Measurements from ENCODE around the gene CAPZB. TPM values are rescaled to one million over a fixed set of nuclear protein-coding genes. Genes with fewer than 3 reads are reported as not detected.
A peak's percentile ranks its signal among the peaks of the same experiment; 100 is the strongest.

CAPZB gene
- total RNA-seq, 2 experiments from 2014 or later: 335 to 340 TPM

GRCh38 chr1:19421365-19421764 is 64.0 kb downstream of the CAPZB start:
- DNase-seq (no peak), ATAC-seq (no peak)
- H3K9me3 Mint-ChIP-seq: no peaks in the 10 kb centered on the region
- peaks cover 69% of the 10 kb centered on the region for H3K4me1 Mint-ChIP-seq (ENCODE audit: low read depth)
- TF ChIP-seq CTCF (IDR thresholded peaks at IDR 0.05): no peak
- H3K36me3 Mint-ChIP-seq (ENCODE audit: low read depth): peaks cover 31% of the 10 kb centered on the region
- peak overlapping the region; percentile 62 for H3K27ac Mint-ChIP-seq
- CTCF ChIA-PET: interaction anchor here (1.2 to 2.2 kb wide), 4 partner anchors 66 to 233 kb away, joined by 3 to 6 read pairs (median 4); no protein-coding TSS in a partner anchor
- intact Hi-C loops (cut with micrococcal nuclease): no loop called here
- POLR2A ChIA-PET: interaction anchor here (0.9 to 1.2 kb wide), 4 partner anchors 8 to 19 kb away, joined by 3 read pairs; no protein-coding TSS in a partner anchor
- H3K4me3 Mint-ChIP-seq: no peak overlapping the region
- H3K27me3 Mint-ChIP-seq: no peaks in the 10 kb centered on the region

GRCh38 chr1:19420606-19421005 is 64.7 kb downstream of the CAPZB start:
- H3K36me3 Mint-ChIP-seq (ENCODE audit: low read depth): peaks cover 32% of the 10 kb centered on the region
- POLR2A ChIA-PET: interaction anchor here (0.6 to 1.4 kb wide), 3 partner anchors 21 to 712 kb away, joined by 3 to 5 read pairs (median 3); no protein-coding TSS in a partner anchor
- H3K27me3 Mint-ChIP-seq: no peaks in the 10 kb centered on the region
- H3K4me3 Mint-ChIP-seq: no peak overlapping the region
- H3K27ac Mint-ChIP-seq: no peak overlapping the region
- ATAC-seq (no peak), DNase-seq (no peak)
- H3K4me1 Mint-ChIP-seq (ENCODE audit: low read depth): peaks cover 66% of the 10 kb centered on the region
- no peaks in the 10 kb centered on the region for H3K9me3 Mint-ChIP-seq
- intact Hi-C loops (cut with micrococcal nuclease): no loop called here
- TF ChIP-seq CTCF (IDR thresholded peaks at IDR 0.05): no peak
- CTCF ChIA-PET: interaction anchor here (1.0 to 2.2 kb wide), 3 partner anchors 28 to 234 kb away, joined by 3 to 6 read pairs (median 5); no protein-coding TSS in a partner anchor

- no peak overlapping the region for H3K27ac Mint-ChIP-seq
- intact Hi-C loops (cut with micrococcal nuclease): no loop called here
Measured at GRCh38 chr1:19419691-19420090, 65.6 kb downstream of the CAPZB start.

GRCh38 chr1:19418503-19418971 is 66.8 kb downstream of the CAPZB start:
- H3K4me1 Mint-ChIP-seq (ENCODE audit: low read depth): peaks cover 63% of the 10 kb centered on the region

More at GRCh38 chr1:19419691-19420090, 65.6 kb downstream of the CAPZB start:
- Mint-ChIP-seq H3K36me3 (ENCODE audit: low read depth) (peaks cover 32% of the 10 kb centered on the region), H3K9me3 (no peaks in the 10 kb centered on the region), H3K4me3 (no peak overlapping the region), H3K27me3 (no peaks in the 10 kb centered on the region), H3K4me1 (ENCODE audit: low read depth) (peaks cover 65% of the 10 kb centered on the region)
- ChIA-PET CTCF (interaction anchor here (1.0 to 2.2 kb wide), 2 partner anchors 27 to 162 kb away, joined by 3 to 6 read pairs; no protein-coding TSS in a partner anchor), POLR2A (interaction anchor here (0.8 to 1.4 kb wide), 2 partner anchors 21 to 41 kb away, joined by 3 to 5 read pairs; no protein-coding TSS in a partner anchor)
- ATAC-seq (no peak), DNase-seq (no peak)
- TF ChIP-seq CTCF (IDR thresholded peaks at IDR 0.05): no peak

More at GRCh38 chr1:19418503-19418971, 66.8 kb downstream of the CAPZB start:
- no peaks in the 10 kb centered on the region for H3K27me3 Mint-ChIP-seq
- ATAC-seq (no peak), DNase-seq (no peak)
- POLR2A ChIA-PET: no interaction called here
- CTCF ChIA-PET: no interaction called here
- peak overlapping the region; percentile 75 for H3K27ac Mint-ChIP-seq
- TF ChIP-seq CTCF (IDR thresholded peaks at IDR 0.05): no peak
- H3K36me3 Mint-ChIP-seq (ENCODE audit: low read depth): peaks cover 34% of the 10 kb centered on the region
- H3K4me3 Mint-ChIP-seq: no peak overlapping the region
- intact Hi-C loops (cut with micrococcal nuclease): no loop called here
- no peaks in the 10 kb centered on the region for H3K9me3 Mint-ChIP-seq

Measured in activated CD8-positive, alpha-beta T cell treated with anti-CD3 and anti-CD28 coated beads for 36 hours (primary cell).